ENCODE measurements around the gene ABI3BP. TPM values are rescaled to one million over a fixed set of nuclear protein-coding genes. Genes with fewer than 3 reads are reported as not detected.

ABI3BP gene
- polyA plus RNA-seq, 1 of the 3 experiments (the other 2 are of a cell fraction): 8.4 TPM

DNA sequence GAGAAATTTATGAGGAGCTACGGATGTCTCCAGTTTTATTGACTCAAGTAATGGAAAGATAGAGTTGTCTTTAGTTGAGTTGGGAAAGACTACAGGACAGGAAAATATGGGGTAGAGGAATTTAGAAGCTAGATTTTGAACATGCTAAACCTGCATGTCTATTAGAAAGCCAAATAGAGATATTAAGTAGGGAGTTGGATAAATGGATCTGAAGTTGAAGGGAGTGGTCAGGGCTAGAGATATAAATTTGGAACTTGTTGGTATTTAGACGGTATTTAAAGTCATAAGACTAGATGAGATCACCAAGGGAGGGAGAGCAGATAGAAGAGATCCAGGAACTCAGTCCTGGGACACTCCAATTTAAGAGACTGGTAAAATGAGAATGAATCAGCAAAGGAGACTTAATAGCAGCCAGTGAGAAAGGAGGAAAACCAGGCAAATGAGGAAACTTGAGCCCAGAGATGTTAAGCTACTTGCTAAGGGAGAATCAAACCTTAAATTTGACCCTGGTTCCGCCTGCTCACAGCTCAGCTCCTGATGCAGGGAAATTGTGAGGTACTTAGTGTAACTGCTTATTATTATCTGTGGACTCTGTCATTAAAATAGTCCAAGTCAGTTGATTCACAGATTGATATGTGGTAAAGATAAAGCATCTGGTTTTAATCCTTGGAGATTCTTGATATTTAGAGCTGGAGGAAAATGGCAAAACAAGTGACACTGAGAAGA is 35.8 kb downstream of the ABI3BP start:
- POLR2A ChIA-PET: no interaction called here
- Histone ChIP-seq H3K27me3 (ENCODE audit: insufficient read depth) (no peaks in the 10 kb centered on the region), H3K36me3 (replicated peaks in 1 of 2; ENCODE audit: control insufficient read depth in 1 of 2, insufficient read depth in 2 of 2, low read length in 1 of 2) (no peaks in the 10 kb centered on the region), H3K9me3 (peaks cover 6% of the 10 kb centered on the region; the same call in 1 of the 2 replicates), H3K9me2 (no peaks in the 10 kb centered on the region), H2AFZ (ENCODE audit: low read depth) (no peak overlapping the region), H3F3A (replicated peaks; ENCODE audit: insufficient read depth) (peaks cover 33% of the 10 kb centered on the region), H3K4me1 (ENCODE audit: control insufficient read depth in 1 of 2, insufficient read depth in 2 of 2, low read depth in 1 of 2, low read length in 1 of 2) (peaks cover 0 to 8% of the 10 kb centered on the region in 2 experiments; a peak in 2 of 4 replicates), H3K4me2 (peak overlapping the region; percentile 7; the same call in 1 of the 2 replicates), H3K4me3 (ENCODE audit: low read depth in 2 of 2, low read length in 1 of 2) (no peak overlapping the region), H4K20me1 (ENCODE audit: insufficient read depth) (no peaks in the 10 kb centered on the region), H3K79me2 (ENCODE audit: insufficient read depth) (no peaks in the 10 kb centered on the region), H3K27ac (ENCODE audit: low read depth in 2 of 2, low read length in 1 of 2) (peak overlapping the region; percentile 50 to 74), H3K9ac (peak overlapping the region; percentile 21; the same call in 1 of the 2 replicates)
- 41% methylated on average over 3 of the region's 3 CpGs for WGBS (ENCODE audit: low lambda C conversion rate)
- TF ChIP-seq ELF1 (IDR thresholded peaks at IDR 0.05) (no peak), RFX5 (IDR thresholded peaks at IDR 0.05; ENCODE audit: low read length) (no peak), NRF1 (IDR thresholded peaks at IDR 0.05; ENCODE audit: low read depth, low read length) (no peak), JUND (IDR thresholded peaks at IDR 0.05) (peak; percentile 67), RCOR1 (IDR thresholded peaks at IDR 0.05; ENCODE audit: low read length) (peak; percentile 9; the same call in 1 of the 2 replicates), RAD21 (IDR thresholded peaks at IDR 0.05; ENCODE audit: low read length) (no peak), FOXJ3 (CRISPR knock-in tag; IDR thresholded peaks at IDR 0.05) (no peak), FOSL2 (IDR thresholded peaks at IDR 0.05; ENCODE audit: borderline replicate concordance, low read depth) (peak; percentile 33; the same call in 1 of the 2 replicates), TEAD4 (IDR thresholded peaks at IDR 0.05; ENCODE audit: borderline replicate concordance, insufficient read depth) (peak; percentile 79), RXRA (IDR thresholded peaks at IDR 0.05; ENCODE audit: borderline replicate concordance, low read depth) (no peak), EP300 (IDR thresholded peaks at IDR 0.05; ENCODE audit: borderline replicate concordance in 1 of 2, low read depth in 1 of 2, low read length in 1 of 2) (peak; percentile 63 to 82), TCF12 (IDR thresholded peaks at IDR 0.05) (peak; percentile 98), POLR2AphosphoS5 (IDR thresholded peaks at IDR 0.05; ENCODE audit: low read depth, low read length) (peak; percentile 54)
- TF ChIP-seq, protein P1, sequence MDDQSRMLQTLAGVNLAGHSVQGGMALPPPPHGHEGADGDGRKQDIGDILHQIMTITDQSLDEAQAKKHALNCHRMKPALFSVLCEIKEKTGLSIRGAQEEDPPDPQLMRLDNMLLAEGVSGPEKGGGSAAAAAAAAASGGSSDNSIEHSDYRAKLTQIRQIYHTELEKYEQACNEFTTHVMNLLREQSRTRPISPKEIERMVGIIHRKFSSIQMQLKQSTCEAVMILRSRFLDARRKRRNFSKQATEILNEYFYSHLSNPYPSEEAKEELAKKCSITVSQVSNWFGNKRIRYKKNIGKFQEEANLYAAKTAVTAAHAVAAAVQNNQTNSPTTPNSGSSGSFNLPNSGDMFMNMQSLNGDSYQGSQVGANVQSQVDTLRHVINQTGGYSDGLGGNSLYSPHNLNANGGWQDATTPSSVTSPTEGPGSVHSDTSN (IDR thresholded peaks at IDR 0.05): peak; percentile 88
- TF ChIP-seq, protein P2, sequence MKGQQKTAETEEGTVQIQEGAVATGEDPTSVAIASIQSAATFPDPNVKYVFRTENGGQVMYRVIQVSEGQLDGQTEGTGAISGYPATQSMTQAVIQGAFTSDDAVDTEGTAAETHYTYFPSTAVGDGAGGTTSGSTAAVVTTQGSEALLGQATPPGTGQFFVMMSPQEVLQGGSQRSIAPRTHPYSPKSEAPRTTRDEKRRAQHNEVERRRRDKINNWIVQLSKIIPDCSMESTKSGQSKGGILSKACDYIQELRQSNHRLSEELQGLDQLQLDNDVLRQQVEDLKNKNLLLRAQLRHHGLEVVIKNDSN (IDR thresholded peaks at IDR 0.05; ENCODE audit: borderline replicate concordance, low read depth): no peak
- TF ChIP-seq, protein P3, sequence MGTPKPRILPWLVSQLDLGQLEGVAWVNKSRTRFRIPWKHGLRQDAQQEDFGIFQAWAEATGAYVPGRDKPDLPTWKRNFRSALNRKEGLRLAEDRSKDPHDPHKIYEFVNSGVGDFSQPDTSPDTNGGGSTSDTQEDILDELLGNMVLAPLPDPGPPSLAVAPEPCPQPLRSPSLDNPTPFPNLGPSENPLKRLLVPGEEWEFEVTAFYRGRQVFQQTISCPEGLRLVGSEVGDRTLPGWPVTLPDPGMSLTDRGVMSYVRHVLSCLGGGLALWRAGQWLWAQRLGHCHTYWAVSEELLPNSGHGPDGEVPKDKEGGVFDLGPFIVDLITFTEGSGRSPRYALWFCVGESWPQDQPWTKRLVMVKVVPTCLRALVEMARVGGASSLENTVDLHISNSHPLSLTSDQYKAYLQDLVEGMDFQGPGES (IDR thresholded peaks at IDR 0.05; ENCODE audit: low read depth, low read length): no peak
- TF ChIP-seq, protein P4, sequence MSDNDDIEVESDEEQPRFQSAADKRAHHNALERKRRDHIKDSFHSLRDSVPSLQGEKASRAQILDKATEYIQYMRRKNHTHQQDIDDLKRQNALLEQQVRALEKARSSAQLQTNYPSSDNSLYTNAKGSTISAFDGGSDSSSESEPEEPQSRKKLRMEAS (IDR thresholded peaks at IDR 0.05; ENCODE audit: low read depth): no peak
- no peak for DNase-seq
- CTCF ChIA-PET: interaction anchor here (0.6 to 1.1 kb wide), 2 partner anchors 17 to 289 kb away, joined by 3 read pairs; no protein-coding TSS in a partner anchor
